Muscle of arm (tissue), 12 donors: ENCODE measurements around the gene PLCD4. TPM values are rescaled to one million over a fixed set of nuclear protein-coding genes. Genes with fewer than 3 reads are reported as not detected.

Experiments used
- DNase-seq: peaks from one replicate; pipeline ENCODE4 v3.0.0-alpha.2; 2013
- polyA plus RNA-seq, 12 donors: library from polyadenylated mRNA; unstranded; fragments of 120-200 nt; gene quantifications; one replicate each; pipeline ENCODE4 v1.2.1, GENCODE V29; 2013; ENCODE audit not compliant: insufficient read length in 12 of 12

PLCD4 gene
- polyA plus RNA-seq, 12 donors: 23.9 to 67.3 (median 52.2) TPM; not detected in 1

DNA sequence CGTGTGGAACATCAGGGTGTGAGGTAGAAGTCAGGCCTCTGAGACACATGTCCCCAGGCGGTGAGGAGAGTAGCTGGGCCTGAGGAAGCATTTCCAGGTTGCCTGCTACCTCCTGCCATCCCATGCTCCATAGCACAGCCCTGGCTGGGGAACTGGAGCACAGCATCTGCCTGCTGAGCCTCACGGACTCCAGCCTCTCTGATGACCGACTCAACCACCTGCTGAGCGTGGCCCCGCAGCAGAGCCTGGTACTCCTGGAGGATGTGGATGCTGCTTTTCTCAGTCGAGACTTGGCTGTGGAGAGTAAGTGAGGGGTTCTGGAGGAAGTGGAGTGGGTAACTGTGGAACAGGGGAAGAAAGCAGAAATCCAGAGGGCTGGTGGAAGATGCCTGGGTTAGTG, 54.7 kb downstream of the PLCD4 start:
- no peak for DNase-seq

DNA sequence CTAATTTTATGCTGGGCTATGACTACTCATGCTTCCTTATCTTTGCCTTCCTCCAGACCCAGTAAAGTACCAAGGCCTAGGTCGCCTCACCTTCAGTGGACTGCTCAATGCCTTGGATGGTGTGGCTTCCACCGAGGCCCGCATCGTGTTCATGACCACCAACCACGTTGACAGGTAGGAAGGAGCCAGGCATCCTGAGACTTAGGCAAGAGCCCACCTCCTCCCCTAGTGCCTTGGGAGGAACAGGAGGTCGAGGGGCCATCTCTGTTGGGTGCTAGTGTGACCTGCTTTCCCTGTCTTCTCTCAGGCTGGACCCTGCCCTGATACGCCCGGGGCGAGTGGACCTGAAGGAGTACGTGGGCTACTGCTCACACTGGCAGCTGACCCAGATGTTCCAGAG, 55.1 kb downstream of the PLCD4 start:
- DNase-seq: no peak

DNA sequence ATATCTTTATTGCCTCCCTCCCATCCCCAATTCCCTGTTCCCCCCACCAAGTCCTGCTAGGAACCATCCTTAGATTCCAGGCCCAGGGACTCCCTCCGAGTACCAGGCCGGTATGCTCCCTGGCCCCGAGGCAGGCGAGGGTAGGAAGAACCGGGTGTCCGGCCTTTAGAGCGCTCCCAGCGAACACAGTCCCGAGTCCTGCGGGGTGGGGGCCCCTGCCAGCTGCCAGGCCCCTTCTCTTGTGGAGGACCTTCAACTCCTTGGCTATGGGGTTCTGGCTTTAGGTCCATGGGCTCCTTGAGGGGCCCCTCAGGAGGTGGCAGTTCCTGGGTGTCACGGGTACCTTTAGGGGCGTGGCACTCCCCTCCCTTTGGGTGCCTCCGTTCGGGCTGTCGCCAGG, 56.2 kb downstream of the PLCD4 start:
- no peak for DNase-seq

DNA sequence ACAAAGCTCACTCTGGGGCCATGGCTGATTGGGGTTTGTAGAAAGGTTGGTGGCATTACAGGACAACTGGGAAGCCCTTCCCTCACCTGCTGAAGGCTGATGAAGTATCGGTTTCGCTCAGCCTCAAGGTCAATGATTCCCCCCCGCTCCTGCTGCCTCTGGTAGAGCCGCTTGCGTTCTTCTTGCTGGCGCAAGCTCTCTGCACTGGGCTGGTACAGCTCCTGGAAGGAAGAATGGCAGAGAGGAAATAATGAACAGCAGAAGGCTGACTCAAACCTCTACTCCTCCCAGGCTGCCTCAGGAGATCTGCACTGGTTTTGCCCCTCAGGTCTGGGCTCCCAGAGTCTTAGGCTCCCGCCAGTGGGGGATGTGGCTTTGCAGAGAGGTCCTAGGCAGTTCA, 57.0 kb downstream of the PLCD4 start:
- no peak for DNase-seq

DNA sequence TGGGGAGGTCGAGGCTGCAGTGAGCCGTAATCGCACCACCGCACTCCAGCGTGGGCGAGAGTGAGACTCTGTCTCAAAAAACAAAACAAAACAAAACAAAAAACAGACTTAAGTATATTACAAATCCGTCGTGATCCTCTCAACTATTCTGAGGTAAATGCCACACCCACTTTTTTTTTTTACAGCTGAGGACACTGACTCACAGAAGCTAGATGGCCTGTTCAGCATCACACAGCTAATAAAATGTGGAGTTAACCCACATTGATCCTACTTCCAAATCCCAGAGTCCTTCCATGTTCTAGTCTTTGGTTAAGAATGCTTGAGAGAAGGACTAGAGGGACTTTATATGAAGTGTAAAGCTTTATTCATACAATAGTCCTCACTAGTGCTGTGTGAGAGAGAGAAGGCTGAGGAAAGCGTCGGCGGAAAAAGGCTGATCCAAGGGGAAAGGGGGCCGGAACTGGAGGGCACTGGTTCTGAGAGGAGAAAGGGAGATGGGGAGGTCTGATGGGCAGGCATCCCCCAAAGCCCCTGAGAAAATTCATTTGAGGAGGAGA, 63.5 kb downstream of the PLCD4 start:
- no peak for DNase-seq

DNA sequence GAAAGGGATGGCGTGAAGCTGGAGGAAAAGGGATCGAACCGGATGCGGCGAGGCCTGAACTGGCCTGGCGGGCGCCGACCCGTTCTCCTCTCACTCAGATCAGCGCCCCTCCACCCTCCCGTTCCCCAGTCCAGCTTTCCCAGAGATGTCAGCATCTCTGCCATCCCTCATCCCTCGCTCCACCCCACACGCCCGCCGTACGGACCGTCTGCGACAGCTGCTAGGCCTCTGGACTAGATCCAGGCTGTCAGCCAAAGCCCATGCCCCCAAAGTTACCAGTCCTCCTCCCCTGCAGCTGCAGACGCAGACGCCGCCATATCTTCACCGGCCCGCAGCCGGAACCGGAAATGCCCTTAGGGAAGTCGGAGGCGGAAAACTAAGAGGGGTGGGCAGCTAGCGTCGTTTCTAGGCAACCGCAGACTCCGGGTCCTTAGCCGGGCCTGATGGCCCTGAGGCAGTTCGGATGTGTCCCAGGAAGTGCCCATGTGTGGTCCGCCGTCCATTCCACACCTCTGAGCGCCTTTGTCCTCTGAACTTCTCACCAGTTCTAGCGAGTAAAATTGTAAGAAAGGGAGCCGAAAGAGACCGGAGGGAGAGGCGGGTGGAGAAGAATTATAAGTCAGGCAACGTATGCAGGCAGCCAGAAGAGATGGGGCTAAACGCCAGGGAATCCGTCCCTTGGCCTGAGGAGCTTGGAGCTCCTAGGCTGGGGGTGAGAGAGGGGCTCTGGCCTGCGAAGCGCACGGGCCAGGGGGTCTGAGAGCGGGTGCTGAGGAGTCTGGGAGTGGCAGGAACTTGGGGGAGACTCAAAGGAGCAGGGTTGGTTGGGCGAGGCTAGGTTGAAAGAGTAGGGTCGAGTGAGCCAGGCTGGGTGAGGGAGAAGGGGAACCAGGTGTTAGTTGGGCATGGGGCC, 64.2 kb downstream of the PLCD4 start, which contains the start of the genes RNF25 and STK36:
TSS of gene RNF25 (minus strand) at position 349 of the 913 bp plus-strand sequence. CDS start at position 317, 32 bp downstream.
TSS of gene STK36 (plus strand) at position 433 of the 913 bp plus-strand sequence. CDS start 744 bp downstream, outside the sequence.
- DNase-seq: peak; percentile 91

DNA sequence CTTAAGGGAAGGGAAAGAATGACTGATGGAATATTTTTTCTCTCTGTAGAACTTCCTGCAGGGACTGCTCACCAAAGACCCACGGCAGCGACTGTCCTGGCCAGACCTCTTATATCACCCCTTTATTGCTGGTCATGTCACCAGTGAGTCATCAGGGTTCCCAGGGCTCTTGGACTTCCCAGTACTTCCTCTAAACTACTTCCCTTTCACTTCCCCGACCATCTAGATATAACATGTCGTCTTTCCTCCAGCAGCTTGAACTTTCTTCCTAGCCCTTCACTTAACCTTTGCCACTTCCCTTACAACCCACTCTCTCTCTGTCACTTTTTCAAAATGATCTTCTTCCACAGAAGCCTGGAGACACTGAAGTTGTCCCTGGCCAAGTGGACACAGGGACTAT, 71.4 kb downstream of the PLCD4 start:
- DNase-seq: no peak

DNA sequence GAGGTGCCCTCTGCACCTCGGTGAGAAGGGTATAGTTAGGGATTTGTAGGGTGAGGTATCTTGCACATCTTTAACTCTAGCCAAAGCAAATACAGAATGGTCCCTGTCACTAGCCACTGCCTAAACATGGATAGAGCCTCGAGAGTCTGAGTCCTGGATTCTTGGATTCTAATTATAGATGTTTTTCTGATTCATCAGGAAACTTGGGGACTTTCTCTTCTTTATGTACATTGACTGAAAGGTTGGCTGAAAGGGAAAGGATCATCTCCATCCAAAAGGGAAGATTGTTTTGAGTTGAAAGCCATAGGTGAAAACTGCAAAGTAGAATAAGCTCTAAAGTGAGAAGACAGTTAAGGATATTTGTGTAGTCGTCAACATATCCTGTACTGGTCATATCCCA, 72.4 kb downstream of the PLCD4 start:
- DNase-seq: no peak

Other genes starting within 250 kb of the PLCD4 start
- gene SLC11A1, start 225.6 kb upstream of the PLCD4 start, polyA plus RNA-seq: 1 to 10 TPM in 2 of 12 donors, under 1 TPM in 8, not detected in 2; 0.22 to 3.0 (median 0.56) TPM
- gene CTDSP1, start 208.0 kb upstream of the PLCD4 start, polyA plus RNA-seq: 100 to 1,000 TPM in 2 of 12 donors, 10 to 100 TPM in 9, not detected in 1; 72.5 to 113 (median 85.2) TPM
- gene VIL1, start 188.8 kb upstream of the PLCD4 start, polyA plus RNA-seq: 10 to 100 TPM in 1 of 12 donors, under 1 TPM in 7, not detected in 4; 0.06 to 38.2 (median 0.25) TPM
- 10 to 100 TPM in 10 of 12 donors, 1 to 10 TPM in 1, not detected in 1; 8.6 to 14.2 (median 11.8) TPM for gene USP37, start 39.5 kb upstream of the PLCD4 start, polyA plus RNA-seq
- gene CNOT9, start 39.1 kb upstream of the PLCD4 start, polyA plus RNA-seq: 10 to 100 TPM in 11 of 12 donors, not detected in 1; 30.5 to 53.3 (median 40.9) TPM
- gene ZNF142, start 51.7 kb downstream of the PLCD4 start, polyA plus RNA-seq: 10 to 100 TPM in 10 of 12 donors, 1 to 10 TPM in 1, not detected in 1; 9.6 to 20.3 (median 12.4) TPM
- gene BCS1L, start 51.8 kb downstream of the PLCD4 start, polyA plus RNA-seq: 10 to 100 TPM in 11 of 12 donors, not detected in 1; 19.2 to 46.1 (median 38.2) TPM
- gene RNF25, start 64.1 kb downstream of the PLCD4 start, polyA plus RNA-seq: 10 to 100 TPM in 11 of 12 donors, not detected in 1; 11.3 to 44.8 (median 26.1) TPM
- gene STK36, start 64.2 kb downstream of the PLCD4 start, polyA plus RNA-seq: 10 to 100 TPM in 11 of 12 donors, not detected in 1; 19.4 to 56.6 (median 24.9) TPM
- gene TTLL4, start 102.9 kb downstream of the PLCD4 start, polyA plus RNA-seq: 10 to 100 TPM in 11 of 12 donors, not detected in 1; 17.1 to 71.2 (median 30.0) TPM
- gene CYP27A1, start 174.2 kb downstream of the PLCD4 start, polyA plus RNA-seq: 10 to 100 TPM in 11 of 12 donors, not detected in 1; 10.3 to 25.6 (median 22.3) TPM
- 10 to 100 TPM in 9 of 12 donors, 1 to 10 TPM in 2, not detected in 1; 7.4 to 35.9 (median 25.3) TPM for gene PRKAG3, start 223.9 kb downstream of the PLCD4 start, polyA plus RNA-seq